Mesenchymal stem cell (in vitro differentiated cells and primary cell): ENCODE data around the gene ZNHIT1.

Experiments
- DNase-seq: peaks from one replicate; pipeline ENCODE4 v3.0.0-alpha.2; 2013
- H2AFZ ChIP-seq: one replicate; pipeline ENCODE4 v1.6.1; 2013; ENCODE audit warnings: low read depth, mild to moderate bottlenecking, control low read depth, inconsistent platforms, low read length, moderate library complexity
- H2AK5ac ChIP-seq: 2 replicates; pipeline ENCODE4 v1.6.1; 2013; ENCODE audit warnings: low read length, moderate library complexity, mild to moderate bottlenecking, inconsistent platforms; ENCODE audit not compliant: severe bottlenecking
- H2BK120ac ChIP-seq: one replicate; pipeline ENCODE4 v1.6.1; 2013; ENCODE audit warnings: low read depth, mild to moderate bottlenecking, inconsistent platforms, low read length, moderate library complexity
- H2BK12ac ChIP-seq, 2 experiments: one replicate each; pipeline ENCODE4 v1.6.1; 2013; ENCODE audit warnings: inconsistent platforms in 2 of 2, low read length in 2 of 2, mild to moderate bottlenecking in 2 of 2, moderate library complexity in 2 of 2, control low read depth in 1 of 2
- H2BK15ac ChIP-seq: one replicate; pipeline ENCODE4 v1.6.1; 2013; ENCODE audit warnings: mild to moderate bottlenecking, low read depth, inconsistent platforms; ENCODE audit not compliant: poor library complexity, severe bottlenecking
- H2BK5ac ChIP-seq: 2 replicates; pipeline ENCODE4 v1.6.1; 2013; ENCODE audit warnings: low read depth, mild to moderate bottlenecking, low read length, control low read depth, inconsistent platforms; ENCODE audit not compliant: poor library complexity, severe bottlenecking
- H3K14ac ChIP-seq, 2 experiments: one replicate each; pipeline ENCODE4 v1.6.1; 2013; ENCODE audit warnings: inconsistent platforms in 2 of 2, low read length in 2 of 2, control low read depth in 1 of 2, mild to moderate bottlenecking in 1 of 2, moderate library complexity in 1 of 2
- H3K18ac ChIP-seq, 2 experiments: one replicate each; pipeline ENCODE4 v1.6.1; 2013; ENCODE audit warnings: inconsistent platforms in 2 of 2, low read length in 2 of 2, control low read depth in 1 of 2, low read depth in 1 of 2, mild to moderate bottlenecking in 1 of 2
- H3K23ac ChIP-seq, 2 experiments: one replicate each; pipeline ENCODE4 v1.6.1; 2013; ENCODE audit warnings: inconsistent platforms in 2 of 2, low read length in 2 of 2, mild to moderate bottlenecking in 2 of 2, moderate library complexity in 2 of 2, control low read depth in 1 of 2
- H3K27ac ChIP-seq: 2 replicates; pipeline ENCODE4 v1.5.1; 2013; ENCODE audit warnings: mild to moderate bottlenecking, moderate library complexity, low read length, control low read depth, inconsistent platforms; ENCODE audit not compliant: poor library complexity, severe bottlenecking
- H3K27me3 ChIP-seq, 2 experiments: 2 replicates each; pipeline versions ENCODE4 v1.6.1 to v1.7.0; 2013; ENCODE audit warnings: low read length in 2 of 2, mild to moderate bottlenecking in 2 of 2, moderate library complexity in 2 of 2, control low read depth in 1 of 2, inconsistent platforms in 1 of 2; ENCODE audit not compliant: control insufficient read depth in 1 of 2, insufficient read depth in 1 of 2
- H3K36me3 ChIP-seq, 2 experiments: 2 replicates each; pipeline versions ENCODE4 v1.6.1 to v1.7.0; 2013; ENCODE audit warnings: low read length in 2 of 2, control low read depth in 1 of 2, inconsistent platforms in 1 of 2, low read depth in 1 of 2, mild to moderate bottlenecking in 1 of 2; ENCODE audit not compliant: insufficient read depth in 2 of 2, control insufficient read depth in 1 of 2
- H3K4ac ChIP-seq, 2 experiments: one replicate each; pipeline ENCODE4 v1.6.1; 2013; ENCODE audit warnings: inconsistent platforms in 2 of 2, low read length in 2 of 2, mild to moderate bottlenecking in 2 of 2, moderate library complexity in 2 of 2, control low read depth in 1 of 2, low read depth in 1 of 2
- H3K4me1 ChIP-seq: 2 replicates; pipeline ENCODE4 v1.6.1; 2013; ENCODE audit warnings: low read depth, low read length, control low read depth; ENCODE audit not compliant: control insufficient read depth, insufficient read depth
- H3K4me2 ChIP-seq: 2 replicates; pipeline ENCODE4 v1.6.1; 2013; ENCODE audit warnings: low read length, mild to moderate bottlenecking, inconsistent platforms; ENCODE audit not compliant: poor library complexity, severe bottlenecking
- H3K4me3 ChIP-seq, 2 experiments: 2 replicates each; pipeline versions ENCODE4 v1.5.1 to v1.7.0; 2013; ENCODE audit warnings: low read length in 2 of 2, mild to moderate bottlenecking in 2 of 2, control low read depth in 1 of 2, low read depth in 1 of 2; ENCODE audit not compliant: insufficient read depth in 1 of 2
- H3K79me1 ChIP-seq: replicated peaks from 2 replicates; pipeline ENCODE4 v1.6.1; 2013; ENCODE audit warnings: mild to moderate bottlenecking, control low read depth, low read length, inconsistent platforms; ENCODE audit not compliant: poor library complexity, severe bottlenecking
- H3K9ac ChIP-seq: 2 replicates; pipeline ENCODE4 v1.7.0; 2013; ENCODE audit warnings: mild to moderate bottlenecking, low read length, moderate library complexity
- H3K9me3 ChIP-seq: 2 replicates; pipeline ENCODE4 v1.7.0; 2013; ENCODE audit warnings: mild to moderate bottlenecking, low read length; ENCODE audit not compliant: control insufficient read depth
- H4K8ac ChIP-seq: one replicate; pipeline ENCODE4 v1.6.1; 2013; ENCODE audit warnings: inconsistent platforms, mild to moderate bottlenecking, low read length, moderate library complexity
- H4K91ac ChIP-seq: one replicate; pipeline ENCODE4 v1.6.1; 2013; ENCODE audit warnings: mild to moderate bottlenecking, low read length, inconsistent platforms
- WGBS: methylation state at CpG from one replicate; pipeline ENCODE4 v1.1.7; 2013; ENCODE audit warnings: mixed read lengths; 5-methylcytosine and 5-hydroxymethylcytosine counted together

Gene ZNHIT1

GRCh38 chr7:101240226-101241014 is 22.5 kb downstream of the ZNHIT1 start:
- Histone ChIP-seq H2BK5ac (no peak overlapping the region), H2BK120ac (no peak overlapping the region), H3K4me3 (no peak overlapping the region), H4K8ac (no peak overlapping the region), H2AK5ac (no peak overlapping the region), H3K4me1 (peaks cover 37% of the 10 kb centered on the region), H3K4me2 (no peak overlapping the region), H3K9ac (no peak overlapping the region), H3K14ac (no peak overlapping the region), H3K9me3 (no peaks in the 10 kb centered on the region), H3K27me3 (no peaks in the 10 kb centered on the region), H3K27ac (no peak overlapping the region), H3K4ac (no peak overlapping the region), H4K91ac (no peak overlapping the region), H2BK12ac (no peak overlapping the region), H2BK15ac (no peak overlapping the region), H3K79me1 (peaks cover 24% of the 10 kb centered on the region), H3K18ac (no peak overlapping the region), H3K23ac (no peak overlapping the region), H2AFZ (no peak overlapping the region), H3K36me3 (peaks cover 31 to 66% of the 10 kb centered on the region in 2 experiments)
- DNase-seq: no peak
- WGBS: 95% methylated on average over 32 of the region's 32 CpGs

GRCh38 chr7:101241015-101241363 is 23.0 kb downstream of the ZNHIT1 start:
- Histone ChIP-seq H3K9ac (no peak overlapping the region), H3K4me3 (no peak overlapping the region), H2BK12ac (no peak overlapping the region), H2BK5ac (no peak overlapping the region), H3K4me1 (peaks cover 41% of the 10 kb centered on the region), H3K4me2 (no peak overlapping the region), H2BK15ac (no peak overlapping the region), H3K14ac (no peak overlapping the region), H2AFZ (no peak overlapping the region), H3K79me1 (peaks cover 23% of the 10 kb centered on the region), H3K23ac (no peak overlapping the region), H4K8ac (no peak overlapping the region), H3K27ac (no peak overlapping the region), H2BK120ac (no peak overlapping the region), H3K9me3 (no peaks in the 10 kb centered on the region), H2AK5ac (no peak overlapping the region), H3K36me3 (peaks cover 26 to 65% of the 10 kb centered on the region in 2 experiments), H3K4ac (no peak overlapping the region), H4K91ac (no peak overlapping the region), H3K18ac (no peak overlapping the region), H3K27me3 (no peaks in the 10 kb centered on the region)
- DNase-seq: no peak
- 97% methylated on average over 12 of the region's 12 CpGs for WGBS

GRCh38 chr7:101241443-101242349 is 23.7 kb downstream of the ZNHIT1 start:
- peaks cover 21 to 58% of the 10 kb centered on the region in 2 experiments for H3K36me3 ChIP-seq
- no peaks in the 10 kb centered on the region for H3K9me3 ChIP-seq
- H3K23ac ChIP-seq: no peak overlapping the region
- no peaks in the 10 kb centered on the region for H3K27me3 ChIP-seq
- no peak overlapping the region for H3K27ac ChIP-seq
- H2AK5ac ChIP-seq: no peak overlapping the region
- 96% methylated on average over 15 of the region's 16 CpGs for WGBS
- H4K8ac ChIP-seq: no peak overlapping the region
- no peak overlapping the region for H3K4me3 ChIP-seq
- no peak overlapping the region for H2AFZ ChIP-seq
- H2BK5ac ChIP-seq: no peak overlapping the region
- peaks cover 23% of the 10 kb centered on the region for H3K79me1 ChIP-seq
- H2BK15ac ChIP-seq: no peak overlapping the region
- no peak overlapping the region for H3K4ac ChIP-seq
- H3K4me1 ChIP-seq: peaks cover 41% of the 10 kb centered on the region
- no peak for DNase-seq
- H3K14ac ChIP-seq: no peak overlapping the region
- no peak overlapping the region for H2BK120ac ChIP-seq
- no peak overlapping the region for H4K91ac ChIP-seq
- H3K9ac ChIP-seq: peak overlapping the region; percentile 36
- no peak overlapping the region for H3K18ac ChIP-seq
- H2BK12ac ChIP-seq: no peak overlapping the region
- H3K4me2 ChIP-seq: no peak overlapping the region
